Measurements from ENCODE around the gene KCNAB1. TPM values are rescaled to one million over a fixed set of nuclear protein-coding genes. Genes with fewer than 3 reads are reported as not detected.
A peak's percentile ranks its signal among the peaks of the same experiment; 100 is the strongest.
"Not testable (repeated sequence)": the region's sequence is repeated elsewhere in the genome, so short reads cannot be mapped to it uniquely, and the experiment has no call there.

The KCNAB1 gene
- total and polyA plus RNA-seq, 2 donors (not counting 1 experiment from before 2014, with no cell fraction given): not detected

- no peak for ATAC-seq (ENCODE audit: low read depth)
- peak; percentile 8 for DNase-seq
- Histone ChIP-seq H4K20me1 (ENCODE audit: control insufficient read depth, insufficient read depth, low read length, poor library complexity, severe bottlenecking) (no peaks in the 10 kb centered on the region), H3K27ac (ENCODE audit: low read length in 2 of 2) (no peak overlapping the region), H3K36me3 (replicated peaks in 1 of 2; ENCODE audit: control extremely low read depth in 1 of 2, control insufficient read depth in 1 of 2, extremely low read depth in 1 of 2, insufficient read depth in 2 of 2, low read length in 1 of 2) (no peaks in the 10 kb centered on the region), H3K4me3 (ENCODE audit: control extremely low read depth in 1 of 5, extremely low read depth in 1 of 5, insufficient read depth in 1 of 5, low read depth in 2 of 5, low read length in 4 of 5) (no peak overlapping the region), H3K9ac (ENCODE audit: low read length) (no peak overlapping the region), H3K79me2 (ENCODE audit: control insufficient read depth, insufficient read depth, low read length) (no peaks in the 10 kb centered on the region), H2AFZ (ENCODE audit: insufficient read depth, low read depth, low read length, poor library complexity, severe bottlenecking) (no peak overlapping the region), H3K4me2 (replicated peaks; ENCODE audit: low read depth, low read length, poor library complexity, severe bottlenecking) (no peak overlapping the region), H3K9me3 (ENCODE audit: control extremely low read depth in 1 of 3, control insufficient read depth in 2 of 3, insufficient read depth in 1 of 3, low read length in 2 of 3) (peaks cover 0 to 10% (median 0%) of the 10 kb centered on the region in 3 donors), H3K27me3 (replicated peaks in 1 of 4; ENCODE audit: control extremely low read depth in 1 of 4, control insufficient read depth in 3 of 4, insufficient read depth in 4 of 4, low read length in 3 of 4) (no peaks in the 10 kb centered on the region), H3K4me1 (ENCODE audit: control insufficient read depth in 2 of 2, insufficient read depth in 2 of 2, low read length in 2 of 2) (no peaks in the 10 kb centered on the region)
- ChIA-PET POLR2A (no interaction called here), CTCF (no interaction called here)
- Mint-ChIP-seq H3K9me3 (ENCODE audit: insufficient read depth) (no peaks in the 10 kb centered on the region), H3K27ac (no peak overlapping the region), H3K27me3 (peaks cover 8% of the 10 kb centered on the region), H3K4me1 (no peaks in the 10 kb centered on the region), H3K4me3 (no peak overlapping the region)
- TF ChIP-seq CTCF (IDR thresholded peaks at IDR 0.05) (no peak), EZH2 (IDR thresholded peaks at IDR 0.05; ENCODE audit: borderline replicate concordance, insufficient read depth, low read depth, low read length, poor library complexity, severe bottlenecking) (no peak)
- intact Hi-C loops (cut with micrococcal nuclease): no loop called here
- 80% methylated on average over 3 of the region's 4 CpGs for WGBS (ENCODE audit: insufficient coverage)
Observed at GRCh38 chr3:156098437-156099035, 21.8 kb upstream of the KCNAB1 start.

- H3K4me1 ChIP-seq (ENCODE audit: control insufficient read depth in 2 of 2, insufficient read depth in 2 of 2, low read length in 2 of 2); intact Hi-C loops (cut with micrococcal nuclease); POLR2A ChIA-PET; H3K4me3 ChIP-seq (ENCODE audit: control extremely low read depth in 1 of 5, extremely low read depth in 1 of 5, insufficient read depth in 1 of 5, low read depth in 2 of 5, low read length in 4 of 5); H3K4me2 ChIP-seq (replicated peaks; ENCODE audit: low read depth, low read length, poor library complexity, severe bottlenecking); H3K4me1 Mint-ChIP-seq; H3K27me3 ChIP-seq (replicated peaks in 1 of 4; ENCODE audit: control extremely low read depth in 1 of 4, control insufficient read depth in 3 of 4, insufficient read depth in 4 of 4, low read length in 3 of 4); H3K36me3 ChIP-seq (replicated peaks in 1 of 2; ENCODE audit: control extremely low read depth in 1 of 2, control insufficient read depth in 1 of 2, extremely low read depth in 1 of 2, insufficient read depth in 2 of 2, low read length in 1 of 2); H3K27ac ChIP-seq (ENCODE audit: low read length in 2 of 2); H3K4me3 Mint-ChIP-seq; DNase-seq; H3K9ac ChIP-seq (ENCODE audit: low read length); ATAC-seq (ENCODE audit: low read depth); H3K9me3 Mint-ChIP-seq (ENCODE audit: insufficient read depth); CTCF ChIA-PET; H4K20me1 ChIP-seq (ENCODE audit: control insufficient read depth, insufficient read depth, low read length, poor library complexity, severe bottlenecking); H2AFZ ChIP-seq (ENCODE audit: insufficient read depth, low read depth, low read length, poor library complexity, severe bottlenecking); H3K79me2 ChIP-seq (ENCODE audit: control insufficient read depth, insufficient read depth, low read length); H3K9me3 ChIP-seq (ENCODE audit: control extremely low read depth in 1 of 3, control insufficient read depth in 2 of 3, insufficient read depth in 1 of 3, low read length in 2 of 3); H3K27ac Mint-ChIP-seq: not testable (repeated sequence)
- 98% methylated on average over 10 of the region's 27 CpGs for WGBS (ENCODE audit: insufficient coverage)
- peaks cover 12% of the 10 kb centered on the region for H3K27me3 Mint-ChIP-seq
Observed at GRCh38 chr3:156099348-156099747, 21.0 kb upstream of the KCNAB1 start.

- H3K4me1 ChIP-seq (ENCODE audit: control insufficient read depth in 2 of 2, insufficient read depth in 2 of 2, low read length in 2 of 2); H3K4me3 Mint-ChIP-seq; H3K27me3 ChIP-seq (replicated peaks in 1 of 4; ENCODE audit: control extremely low read depth in 1 of 4, control insufficient read depth in 3 of 4, insufficient read depth in 4 of 4, low read length in 3 of 4); H3K9me3 Mint-ChIP-seq (ENCODE audit: insufficient read depth); H3K27ac ChIP-seq (ENCODE audit: low read length in 2 of 2); H2AFZ ChIP-seq (ENCODE audit: insufficient read depth, low read depth, low read length, poor library complexity, severe bottlenecking); DNase-seq; CTCF ChIA-PET; H3K9ac ChIP-seq (ENCODE audit: low read length); intact Hi-C loops (cut with micrococcal nuclease); H3K27ac Mint-ChIP-seq; H3K9me3 ChIP-seq (ENCODE audit: control extremely low read depth in 1 of 3, control insufficient read depth in 2 of 3, insufficient read depth in 1 of 3, low read length in 2 of 3); H3K4me2 ChIP-seq (replicated peaks; ENCODE audit: low read depth, low read length, poor library complexity, severe bottlenecking); POLR2A ChIA-PET; H3K36me3 ChIP-seq (replicated peaks in 1 of 2; ENCODE audit: control extremely low read depth in 1 of 2, control insufficient read depth in 1 of 2, extremely low read depth in 1 of 2, insufficient read depth in 2 of 2, low read length in 1 of 2); H4K20me1 ChIP-seq (ENCODE audit: control insufficient read depth, insufficient read depth, low read length, poor library complexity, severe bottlenecking); ATAC-seq (ENCODE audit: low read depth); H3K4me1 Mint-ChIP-seq; H3K79me2 ChIP-seq (ENCODE audit: control insufficient read depth, insufficient read depth, low read length); H3K4me3 ChIP-seq (ENCODE audit: control extremely low read depth in 1 of 5, extremely low read depth in 1 of 5, insufficient read depth in 1 of 5, low read depth in 2 of 5, low read length in 4 of 5): not testable (repeated sequence)
- 93% methylated on average over 7 of the region's 9 CpGs for WGBS (ENCODE audit: insufficient coverage)
- H3K27me3 Mint-ChIP-seq: peaks cover 13% of the 10 kb centered on the region
Observed at GRCh38 chr3:156099984-156100383, 20.4 kb upstream of the KCNAB1 start.

Data from B cell (primary cell).